HG02610 (cell line): Measurements from ENCODE around the gene RWDD3.

ENCODE experiments used
- ATAC-seq: cut with Tn5 transposase; IDR thresholded peaks from one replicate; pipeline ENCODE4 v1.9.1; 2021; ENCODE audit warnings: mild to moderate bottlenecking, moderate library complexity; ENCODE audit not compliant: unreplicated experiment

The RWDD3 gene

DNA sequence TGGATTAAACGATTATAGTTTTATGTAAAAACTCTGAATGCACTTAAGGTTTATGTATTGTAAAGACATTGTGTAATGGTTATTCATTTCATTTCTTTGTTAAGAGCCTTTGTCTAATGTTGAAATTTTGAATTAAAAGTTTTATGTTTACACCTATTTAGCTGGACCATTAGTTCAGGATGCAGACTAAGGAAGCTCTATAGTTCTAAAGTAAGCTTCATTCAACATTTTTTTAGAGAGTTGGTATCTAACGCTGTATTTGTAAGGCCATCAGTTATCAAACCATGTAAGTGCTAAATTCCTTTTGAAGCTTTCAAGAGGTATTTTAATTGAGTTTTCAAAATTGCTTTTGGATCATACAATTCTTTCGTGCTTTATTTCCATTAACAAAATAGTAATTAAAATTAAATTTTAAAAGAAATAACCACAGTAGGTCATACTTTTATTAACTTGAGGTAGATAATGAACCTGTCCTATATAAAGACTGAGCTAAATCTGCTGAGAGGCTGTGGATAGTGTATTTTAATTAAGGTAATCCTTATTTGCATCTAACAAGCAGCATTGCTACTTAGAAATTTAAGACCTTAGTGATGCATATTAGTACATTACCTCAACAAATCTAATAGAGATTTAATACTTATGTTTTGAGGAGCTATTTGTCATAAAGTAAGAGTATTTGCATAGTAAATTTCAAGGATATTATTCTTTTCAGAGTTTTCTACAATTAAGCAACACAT, 47.9 kb downstream of the RWDD3 start:
- ATAC-seq, result no peak

DNA sequence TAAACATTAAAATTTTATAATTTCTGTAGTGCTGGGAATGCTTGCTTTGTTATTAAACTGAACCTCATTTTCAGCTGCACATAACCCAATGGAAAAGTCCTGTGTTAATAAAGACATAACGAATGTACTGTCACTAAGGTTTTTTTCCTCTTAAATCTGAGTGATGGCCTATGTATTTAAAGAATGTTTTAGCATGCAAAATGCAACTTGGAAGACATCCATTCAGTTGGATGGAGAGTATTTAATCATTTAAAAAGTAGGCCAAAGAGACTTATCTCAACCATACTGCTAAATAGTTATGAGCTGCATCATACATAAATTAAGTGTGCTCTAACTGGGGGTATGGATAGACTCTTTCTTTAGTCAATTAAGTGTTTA, 48.5 kb downstream of the RWDD3 start:
- no peak for ATAC-seq

DNA sequence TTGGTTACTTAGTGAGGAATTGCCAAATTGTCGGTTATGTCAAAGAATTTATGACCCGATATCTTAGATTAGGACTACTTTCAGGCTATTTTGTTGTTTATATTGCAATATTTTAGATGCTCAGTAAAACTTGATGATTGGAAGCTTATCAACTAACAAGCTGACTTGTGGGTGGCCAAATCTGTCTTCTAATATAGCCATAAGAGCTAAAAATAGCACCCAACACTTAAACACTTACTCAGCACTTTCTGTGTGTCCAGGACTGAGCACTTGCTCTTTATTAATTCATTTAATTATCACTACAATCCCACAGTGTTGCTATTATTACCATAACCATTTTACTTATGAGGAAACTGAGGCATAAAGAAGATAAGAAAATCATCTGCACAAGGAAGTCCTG, 50.4 kb downstream of the RWDD3 start:
- ATAC-seq, result no peak

DNA sequence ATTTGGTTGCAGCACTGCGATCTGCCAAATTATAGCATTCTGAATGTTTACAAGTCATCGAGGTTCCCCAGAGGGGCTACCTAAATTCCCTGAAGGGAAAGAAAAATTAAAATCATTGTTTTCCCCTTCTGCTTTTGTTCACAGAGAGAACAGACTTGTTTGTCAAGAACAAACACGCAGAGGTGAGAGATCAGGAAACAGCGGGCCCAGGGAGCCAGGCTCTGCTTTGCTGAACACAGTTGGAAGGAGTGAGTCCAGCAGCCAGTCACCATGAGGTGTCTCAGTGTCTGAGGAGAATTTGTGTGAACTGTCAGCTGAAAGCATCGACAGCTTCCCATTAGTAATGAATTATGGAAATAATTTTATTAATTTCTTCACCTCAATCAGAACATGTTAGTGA, 52.5 kb downstream of the RWDD3 start:
- ATAC-seq, result no peak

DNA sequence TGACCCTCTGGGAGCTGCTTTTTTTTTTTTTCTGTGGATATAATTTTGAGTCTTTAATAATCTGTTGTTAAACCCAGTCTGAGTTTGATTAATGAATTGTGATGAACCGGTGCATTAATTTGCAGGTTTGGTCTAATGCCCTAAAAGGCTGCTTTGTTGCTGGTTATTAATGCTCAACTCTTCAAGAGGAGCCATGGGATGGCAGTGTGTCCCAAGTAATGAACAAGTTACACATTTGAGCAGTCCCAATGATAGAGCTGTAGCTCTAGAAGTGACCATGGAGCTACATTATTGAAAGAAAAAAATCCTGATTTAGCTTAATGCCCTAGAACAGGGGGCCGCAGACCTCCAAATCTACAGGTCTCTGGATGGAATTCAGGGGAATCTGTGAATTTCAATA, 53.1 kb downstream of the RWDD3 start:
- no peak for ATAC-seq

DNA sequence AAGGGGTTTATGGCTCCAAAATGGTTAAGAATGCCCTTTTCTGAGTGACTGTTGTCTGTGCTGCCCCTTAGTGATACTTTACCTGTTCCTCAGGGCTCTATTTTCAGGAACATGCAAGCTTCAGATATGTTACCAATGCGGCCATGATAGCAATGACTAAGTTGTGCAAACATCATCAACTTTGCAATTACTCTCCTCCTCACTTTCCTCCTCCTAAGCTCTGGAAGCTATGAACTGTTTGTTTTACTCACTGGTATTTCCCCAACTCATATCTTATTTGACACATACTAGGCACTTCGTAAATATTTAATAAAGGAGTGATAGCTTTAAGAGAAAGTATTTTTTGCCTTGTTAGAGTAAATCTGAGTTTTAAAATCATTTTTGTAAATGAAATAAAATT, 53.8 kb downstream of the RWDD3 start:
- no peak for ATAC-seq
